CD14-positive monocyte (primary cell): ENCODE results near the gene LCLAT1. TPM values are rescaled to one million over a fixed set of nuclear protein-coding genes. Genes with fewer than 3 reads are reported as not detected.

ENCODE experiments used
- DNase-seq, 3 donors: peaks; one replicate each; pipeline ENCODE4 v3.0.0-alpha.2; 2011 to 2022
- H2AFZ ChIP-seq: 2 replicates; pipeline ENCODE4 v1.6.0; 2012; ENCODE audit warnings: mild to moderate bottlenecking, low read depth, low read length, inconsistent platforms; ENCODE audit not compliant: insufficient read depth, poor library complexity, severe bottlenecking
- H3K27ac ChIP-seq, 2 donors: 1 replicate in 1 of 2; 2 replicates in 1 of 2; pipeline ENCODE4 v1.5.1; 2012 to 2013; ENCODE audit warnings: low read length in 2 of 2, control low read depth in 1 of 2, inconsistent platforms in 1 of 2, low read depth in 1 of 2, mild to moderate bottlenecking in 1 of 2
- H3K27me3 ChIP-seq, 2 donors: one replicate each; pipeline versions ENCODE4 v1.6.0 to v1.6.1; 2011 to 2013; ENCODE audit warnings: low read length in 2 of 2; ENCODE audit not compliant: control insufficient read depth in 2 of 2, insufficient read depth in 2 of 2
- H3K36me3 ChIP-seq, 2 donors: replicated peaks in 1 of 2; 1 replicate in 1 of 2; 2 replicates in 1 of 2; pipeline versions ENCODE4 v1.5.1 to v1.6.1; 2012 to 2013; ENCODE audit warnings: low read length in 2 of 2, control low read depth in 1 of 2, inconsistent platforms in 1 of 2, mild to moderate bottlenecking in 1 of 2; ENCODE audit not compliant: insufficient read depth in 2 of 2, control insufficient read depth in 1 of 2
- H3K4me1 ChIP-seq, 2 donors: 1 replicate in 1 of 2; 2 replicates in 1 of 2; pipeline versions ENCODE4 v1.5.1 to v1.6.1; 2012 to 2013; ENCODE audit warnings: low read length in 2 of 2, control low read depth in 1 of 2, inconsistent platforms in 1 of 2, mild to moderate bottlenecking in 1 of 2, moderate library complexity in 1 of 2; ENCODE audit not compliant: insufficient read depth in 2 of 2, control insufficient read depth in 1 of 2
- H3K4me2 ChIP-seq: replicated peaks from 2 replicates; pipeline ENCODE3; 2012; ENCODE audit warnings: low read length, moderate library complexity, mild to moderate bottlenecking; ENCODE audit not compliant: poor library complexity, severe bottlenecking; ENCODE audit errors: extremely low read depth
- H3K4me3 ChIP-seq, 3 experiments: fragments of 200-600 bp in 1 of 3; sonication (generic) in 1 of 3; replicated peaks in 1 of 3; 1 replicate in 2 of 3; 2 replicates in 1 of 3; pipeline ENCODE4 v1.5.1; 2011 to 2013; ENCODE audit warnings: low read length in 3 of 3, mild to moderate bottlenecking in 3 of 3, control low read depth in 2 of 3, low read depth in 2 of 3, inconsistent platforms in 1 of 3, moderate library complexity in 1 of 3
- H3K79me2 ChIP-seq: 2 replicates; pipeline ENCODE4 v1.6.0; 2012; ENCODE audit warnings: mild to moderate bottlenecking, control low read depth, inconsistent platforms, low read length, moderate library complexity; ENCODE audit not compliant: insufficient read depth
- H3K9ac ChIP-seq: 2 replicates; pipeline ENCODE4 v1.6.0; 2017; ENCODE audit warnings: low read length, mild to moderate bottlenecking; ENCODE audit not compliant: insufficient read depth, poor library complexity, severe bottlenecking
- H3K9me3 ChIP-seq, 2 donors: replicated peaks in 1 of 2; 1 replicate in 1 of 2; 2 replicates in 1 of 2; pipeline versions ENCODE4 v1.5.1 to v1.6.1; 2012 to 2013; ENCODE audit warnings: low read length in 2 of 2, control low read depth in 1 of 2; ENCODE audit not compliant: control insufficient read depth in 1 of 2, insufficient read depth in 1 of 2
- H4K20me1 ChIP-seq: 2 replicates; pipeline ENCODE4 v1.6.0; 2012; ENCODE audit warnings: mild to moderate bottlenecking, low read length, control low read depth, moderate library complexity; ENCODE audit not compliant: insufficient read depth
- H3K27ac Mint-ChIP-seq, 7 donors: one replicate each; pipeline ENCODE4 v1.8.0; 2020; ENCODE audit warnings: mild to moderate bottlenecking in 7 of 7, mixed read lengths in 7 of 7, moderate library complexity in 6 of 7, inconsistent platforms in 2 of 7
- H3K27me3 Mint-ChIP-seq, 3 donors: one replicate each; pipeline ENCODE4 v1.8.0; 2021 to 2022; ENCODE audit warnings: low read depth in 3 of 3, mild to moderate bottlenecking in 3 of 3, mixed read lengths in 3 of 3, moderate library complexity in 3 of 3, inconsistent platforms in 1 of 3
- H3K36me3 Mint-ChIP-seq, 2 donors: one replicate each; pipeline ENCODE4 v1.8.0; 2020; ENCODE audit warnings: mixed read lengths in 2 of 2, inconsistent platforms in 1 of 2, mild to moderate bottlenecking in 1 of 2
- H3K4me1 Mint-ChIP-seq: one replicate; pipeline ENCODE4 v1.8.0; 2020; ENCODE audit warnings: mild to moderate bottlenecking, mixed read lengths
- H3K4me3 Mint-ChIP-seq, 2 donors: one replicate each; pipeline ENCODE4 v1.8.0; 2020; ENCODE audit warnings: mild to moderate bottlenecking in 2 of 2, mixed read lengths in 2 of 2, moderate library complexity in 1 of 2
- H3K9me3 Mint-ChIP-seq, 7 donors: one replicate each; pipeline ENCODE4 v1.8.0; 2020 to 2022; ENCODE audit warnings: mixed read lengths in 7 of 7, mild to moderate bottlenecking in 6 of 7, moderate library complexity in 6 of 7, inconsistent platforms in 2 of 7
- CTCF ChIP-seq: fragments of 200-600 bp; IDR thresholded peaks from one replicate; pipeline ENCODE4 v1.8.0; 2022; ENCODE audit warnings: antibody characterized with exemption, mild to moderate bottlenecking
- WGBS: methylation state at CpG from one replicate; pipeline ENCODE4 v1.1.5; 2013; ENCODE audit warnings: missing lambda C conversion rate; ENCODE audit not compliant: insufficient coverage; 5-methylcytosine and 5-hydroxymethylcytosine counted together
- intact Hi-C, 2 donors: fragments of 100-400 bp; cut with micrococcal nuclease; formaldehyde crosslinking; loops; one replicate each; pipeline versions ENCODE4 v1.15.0 to v1.15.1; 2023
- polyA plus RNA-seq, 3 donors: library from polyadenylated mRNA; depleted of rRNA in 1 of 3; unstranded in 2 of 3; stranded (reverse) in 1 of 3; fragments of 300-500 nt in 2 of 3; fragments of >200 nt in 1 of 3; fragmentation: Illumina TruSeq in 2 of 3; gene quantifications; 1 replicate in 2 of 3; 2 replicates in 1 of 3; pipeline ENCODE4 v1.2.3, GENCODE V29; 2012 to 2021

LCLAT1 gene
- polyA plus RNA-seq, 3 donors, result 1.2 to 5.7 (median 1.3) TPM

- intact Hi-C loops, result no loop called here
- no peak for TF ChIP-seq CTCF
These were observed 226.1 kb downstream of the LCLAT1 start for GRCh38 chr2:30673127-30673526.

GRCh38 chr2:30675758-30676157 lies 228.7 kb downstream of the LCLAT1 start:
- no peaks in the 10 kb centered on the region for H3K4me1 Mint-ChIP-seq
- H3K4me3 Mint-ChIP-seq, result no peak overlapping the region

More at GRCh38 chr2:30673127-30673526, 226.1 kb downstream of the LCLAT1 start:
- Histone ChIP-seq H3K9me3 (peaks cover 0 to 17% of the 10 kb centered on the region in 2 donors), H3K4me2 (no peak overlapping the region), H3K27me3 (peaks cover 0 to 2% of the 10 kb centered on the region in 2 donors), H3K36me3 (no peaks in the 10 kb centered on the region), H3K4me1 (no peaks in the 10 kb centered on the region), H3K4me3 (no peak overlapping the region), H2AFZ (no peak overlapping the region), H3K27ac (no peak overlapping the region), H4K20me1 (no peaks in the 10 kb centered on the region), H3K79me2 (no peaks in the 10 kb centered on the region), H3K9ac (no peak overlapping the region)
- H3K27me3 Mint-ChIP-seq, result peaks cover 6 to 12% (median 6%) of the 10 kb centered on the region in 3 donors
- no peak for DNase-seq
- 100% methylated on average over 1 of the region's 4 CpGs for WGBS
- H3K36me3 Mint-ChIP-seq, result no peaks in the 10 kb centered on the region
- no peak overlapping the region for H3K27ac Mint-ChIP-seq
- H3K9me3 Mint-ChIP-seq, result peaks cover 11 to 29% (median 15%) of the 10 kb centered on the region in 7 donors
- H3K4me1 Mint-ChIP-seq, result no peaks in the 10 kb centered on the region
- H3K4me3 Mint-ChIP-seq, result no peak overlapping the region

More at GRCh38 chr2:30675758-30676157, 228.7 kb downstream of the LCLAT1 start:
- H3K36me3 ChIP-seq, result no peaks in the 10 kb centered on the region
- H3K9ac ChIP-seq, result no peak overlapping the region
- no peak for DNase-seq
- H3K4me2 ChIP-seq, result no peak overlapping the region
- no peak overlapping the region for H3K4me3 ChIP-seq
- H3K36me3 Mint-ChIP-seq, result no peaks in the 10 kb centered on the region
- H2AFZ ChIP-seq, result no peak overlapping the region
- H3K27ac ChIP-seq, result no peak overlapping the region
- TF ChIP-seq CTCF, result no peak
- peaks cover 0 to 6% of the 10 kb centered on the region in 2 donors for H3K9me3 ChIP-seq
- peaks cover 0 to 13% (median 5%) of the 10 kb centered on the region in 7 donors for H3K9me3 Mint-ChIP-seq
- H3K27me3 Mint-ChIP-seq, result peaks cover 6 to 12% (median 9%) of the 10 kb centered on the region in 3 donors
- intact Hi-C loops, result no loop called here
- H4K20me1 ChIP-seq, result no peaks in the 10 kb centered on the region
- no CpG with 5 or more reads among the region's 2 CpGs for WGBS
- H3K4me1 ChIP-seq, result no peaks in the 10 kb centered on the region
- H3K79me2 ChIP-seq, result no peaks in the 10 kb centered on the region
- H3K27ac Mint-ChIP-seq, result no peak overlapping the region
- peaks cover 0 to under 1% of the 10 kb centered on the region in 2 donors for H3K27me3 ChIP-seq
